ENCODE data around the gene NEAT1. TPM values are rescaled to one million over a fixed set of nuclear protein-coding genes. Genes with fewer than 3 reads are reported as not detected.

Gene NEAT1
- polyA plus RNA-seq, 1 donor from 2014 or later: 4.2 TPM

DNA sequence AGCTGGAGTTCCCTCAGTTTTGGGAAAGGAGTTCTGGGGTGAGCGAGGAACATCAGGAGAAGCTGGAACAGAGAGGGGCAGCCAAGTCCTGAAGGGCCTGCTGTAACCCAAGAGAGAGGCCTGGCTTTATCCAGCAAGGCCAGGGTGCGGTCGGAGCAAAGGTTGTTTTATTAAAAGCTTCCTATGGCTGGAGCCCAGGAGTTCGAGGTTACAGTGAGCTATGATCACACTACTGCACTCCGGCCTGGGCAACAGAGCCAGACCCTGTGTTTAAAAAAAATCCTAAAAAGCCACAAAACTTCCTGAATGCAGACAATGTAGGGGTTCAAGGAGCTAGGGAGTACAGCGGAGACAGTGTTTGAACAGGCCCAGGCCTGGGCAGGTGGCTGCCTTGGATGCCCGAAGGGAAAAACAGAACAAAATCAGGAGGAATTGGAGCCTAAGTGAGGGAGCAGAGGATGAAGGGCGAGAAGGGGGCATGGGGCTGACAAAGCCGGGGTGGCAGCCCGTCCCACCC lies 54.1 kb downstream of the NEAT1 start:
- Histone ChIP-seq H2AFZ (ENCODE audit: low read depth, low read length) (peak overlapping the region; percentile 43), H3K4me3 (ENCODE audit: low read length) (peak overlapping the region; percentile 68), H3K9me3 (ENCODE audit: low read length) (no peaks in the 10 kb centered on the region), H3K27me3 (ENCODE audit: insufficient read depth, low read depth, low read length) (no peaks in the 10 kb centered on the region), H3K9ac (ENCODE audit: low read length) (peak overlapping the region; percentile 79), H3K4me2 (ENCODE audit: low read length) (peak overlapping the region; percentile 65), H3K36me3 (ENCODE audit: insufficient read depth, low read length) (no peaks in the 10 kb centered on the region), H3K27ac (ENCODE audit: low read length) (peak overlapping the region; percentile 83), H4K20me1 (ENCODE audit: insufficient read depth) (no peaks in the 10 kb centered on the region), H3F3A (ENCODE audit: insufficient read depth, low read length, poor library complexity, severe bottlenecking) (no peaks in the 10 kb centered on the region), H3K79me2 (replicated peaks; ENCODE audit: insufficient read depth, low read length) (peaks cover 46% of the 10 kb centered on the region), H3K9me2 (ENCODE audit: insufficient read depth, low read length) (no peaks in the 10 kb centered on the region)
- TF ChIP-seq SMC3 (conservative IDR thresholded peaks at IDR 0.05; ENCODE audit: poor library complexity) (no peak), POLR2AphosphoS5 (IDR thresholded peaks at IDR 0.05) (no peak), MXI1 (conservative IDR thresholded peaks at IDR 0.05; ENCODE audit: poor library complexity, severe bottlenecking) (no peak), EZH2 (IDR thresholded peaks at IDR 0.05; ENCODE audit: borderline replicate concordance, insufficient read depth, low read length, poor library complexity, severe bottlenecking) (no peak), TAF1 (IDR thresholded peaks at IDR 0.05; ENCODE audit: low read depth) (no peak), EP300 (conservative IDR thresholded peaks at IDR 0.05; ENCODE audit: poor library complexity, severe bottlenecking) (no peak), RAD21 (conservative IDR thresholded peaks at IDR 0.05) (no peak)
- TF ChIP-seq, protein P1, sequence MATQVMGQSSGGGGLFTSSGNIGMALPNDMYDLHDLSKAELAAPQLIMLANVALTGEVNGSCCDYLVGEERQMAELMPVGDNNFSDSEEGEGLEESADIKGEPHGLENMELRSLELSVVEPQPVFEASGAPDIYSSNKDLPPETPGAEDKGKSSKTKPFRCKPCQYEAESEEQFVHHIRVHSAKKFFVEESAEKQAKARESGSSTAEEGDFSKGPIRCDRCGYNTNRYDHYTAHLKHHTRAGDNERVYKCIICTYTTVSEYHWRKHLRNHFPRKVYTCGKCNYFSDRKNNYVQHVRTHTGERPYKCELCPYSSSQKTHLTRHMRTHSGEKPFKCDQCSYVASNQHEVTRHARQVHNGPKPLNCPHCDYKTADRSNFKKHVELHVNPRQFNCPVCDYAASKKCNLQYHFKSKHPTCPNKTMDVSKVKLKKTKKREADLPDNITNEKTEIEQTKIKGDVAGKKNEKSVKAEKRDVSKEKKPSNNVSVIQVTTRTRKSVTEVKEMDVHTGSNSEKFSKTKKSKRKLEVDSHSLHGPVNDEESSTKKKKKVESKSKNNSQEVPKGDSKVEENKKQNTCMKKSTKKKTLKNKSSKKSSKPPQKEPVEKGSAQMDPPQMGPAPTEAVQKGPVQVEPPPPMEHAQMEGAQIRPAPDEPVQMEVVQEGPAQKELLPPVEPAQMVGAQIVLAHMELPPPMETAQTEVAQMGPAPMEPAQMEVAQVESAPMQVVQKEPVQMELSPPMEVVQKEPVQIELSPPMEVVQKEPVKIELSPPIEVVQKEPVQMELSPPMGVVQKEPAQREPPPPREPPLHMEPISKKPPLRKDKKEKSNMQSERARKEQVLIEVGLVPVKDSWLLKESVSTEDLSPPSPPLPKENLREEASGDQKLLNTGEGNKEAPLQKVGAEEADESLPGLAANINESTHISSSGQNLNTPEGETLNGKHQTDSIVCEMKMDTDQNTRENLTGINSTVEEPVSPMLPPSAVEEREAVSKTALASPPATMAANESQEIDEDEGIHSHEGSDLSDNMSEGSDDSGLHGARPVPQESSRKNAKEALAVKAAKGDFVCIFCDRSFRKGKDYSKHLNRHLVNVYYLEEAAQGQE (IDR thresholded peaks at IDR 0.05; ENCODE audit: borderline replicate concordance): no peak
- TF ChIP-seq, protein P2, sequence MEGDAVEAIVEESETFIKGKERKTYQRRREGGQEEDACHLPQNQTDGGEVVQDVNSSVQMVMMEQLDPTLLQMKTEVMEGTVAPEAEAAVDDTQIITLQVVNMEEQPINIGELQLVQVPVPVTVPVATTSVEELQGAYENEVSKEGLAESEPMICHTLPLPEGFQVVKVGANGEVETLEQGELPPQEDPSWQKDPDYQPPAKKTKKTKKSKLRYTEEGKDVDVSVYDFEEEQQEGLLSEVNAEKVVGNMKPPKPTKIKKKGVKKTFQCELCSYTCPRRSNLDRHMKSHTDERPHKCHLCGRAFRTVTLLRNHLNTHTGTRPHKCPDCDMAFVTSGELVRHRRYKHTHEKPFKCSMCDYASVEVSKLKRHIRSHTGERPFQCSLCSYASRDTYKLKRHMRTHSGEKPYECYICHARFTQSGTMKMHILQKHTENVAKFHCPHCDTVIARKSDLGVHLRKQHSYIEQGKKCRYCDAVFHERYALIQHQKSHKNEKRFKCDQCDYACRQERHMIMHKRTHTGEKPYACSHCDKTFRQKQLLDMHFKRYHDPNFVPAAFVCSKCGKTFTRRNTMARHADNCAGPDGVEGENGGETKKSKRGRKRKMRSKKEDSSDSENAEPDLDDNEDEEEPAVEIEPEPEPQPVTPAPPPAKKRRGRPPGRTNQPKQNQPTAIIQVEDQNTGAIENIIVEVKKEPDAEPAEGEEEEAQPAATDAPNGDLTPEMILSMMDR (IDR thresholded peaks at IDR 0.05; ENCODE audit: poor library complexity, severe bottlenecking): no peak

DNA sequence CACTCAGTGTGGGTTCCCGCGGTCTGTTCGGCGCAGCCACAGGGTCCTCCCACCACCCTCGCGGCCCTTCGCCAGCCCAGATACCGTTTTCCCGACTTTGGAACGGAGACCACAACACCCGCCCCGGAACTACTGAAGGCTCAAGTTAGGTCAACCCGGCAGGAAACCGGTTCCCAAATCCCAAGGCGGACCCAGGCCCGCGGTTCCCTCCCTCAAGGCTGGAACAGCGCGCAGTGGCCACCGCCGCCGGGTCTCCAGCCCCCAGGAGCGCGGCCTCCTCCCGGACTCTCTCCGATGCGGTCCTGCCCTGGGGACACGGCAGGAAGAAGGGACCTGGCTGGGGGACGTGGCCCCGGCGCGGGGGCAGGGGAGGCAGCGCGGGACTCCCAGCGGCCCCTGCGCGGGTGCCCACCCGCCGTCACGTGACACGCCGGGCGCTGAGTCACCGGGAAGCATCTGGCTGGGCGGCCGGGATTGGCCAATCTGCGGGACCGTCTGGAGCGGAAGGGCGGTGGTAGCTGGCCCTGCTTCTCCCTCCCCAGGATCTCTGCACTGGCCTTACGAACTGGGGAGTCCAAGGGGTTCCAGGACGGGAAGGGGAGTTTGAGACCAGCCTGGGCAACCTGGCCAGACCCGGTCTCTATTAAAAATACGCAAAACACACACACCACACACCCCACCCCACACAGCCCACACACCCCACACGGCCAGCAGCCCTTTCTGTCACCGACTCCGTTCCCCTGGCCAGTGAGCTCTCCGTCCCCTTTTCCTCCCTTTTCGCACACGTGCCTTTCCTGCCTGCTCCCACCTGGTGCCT lies 54.8 kb downstream of the NEAT1 start:
- Histone ChIP-seq H3K27ac (ENCODE audit: low read length) (peak overlapping the region; percentile 83), H3F3A (ENCODE audit: insufficient read depth, low read length, poor library complexity, severe bottlenecking) (no peaks in the 10 kb centered on the region), H3K4me2 (ENCODE audit: low read length) (peak overlapping the region; percentile 69), H2AFZ (ENCODE audit: low read depth, low read length) (peak overlapping the region; percentile 43), H3K4me3 (ENCODE audit: low read length) (peak overlapping the region; percentile 68), H3K9ac (ENCODE audit: low read length) (peak overlapping the region; percentile 79), H3K36me3 (ENCODE audit: insufficient read depth, low read length) (no peaks in the 10 kb centered on the region), H4K20me1 (ENCODE audit: insufficient read depth) (no peaks in the 10 kb centered on the region), H3K9me2 (ENCODE audit: insufficient read depth, low read length) (no peaks in the 10 kb centered on the region), H3K79me2 (replicated peaks; ENCODE audit: insufficient read depth, low read length) (peaks cover 47% of the 10 kb centered on the region), H3K27me3 (ENCODE audit: insufficient read depth, low read depth, low read length) (no peaks in the 10 kb centered on the region), H3K9me3 (ENCODE audit: low read length) (no peaks in the 10 kb centered on the region)
- peak; percentile 63 for TF ChIP-seq MXI1 (conservative IDR thresholded peaks at IDR 0.05; ENCODE audit: poor library complexity, severe bottlenecking)
- peak; percentile 44 for TF ChIP-seq SMC3 (conservative IDR thresholded peaks at IDR 0.05; ENCODE audit: poor library complexity)
- peak; percentile 26 for TF ChIP-seq RAD21 (conservative IDR thresholded peaks at IDR 0.05)
- TF ChIP-seq, protein P1 (IDR thresholded peaks at IDR 0.05; ENCODE audit: borderline replicate concordance): no peak
- peak; percentile 84 for TF ChIP-seq POLR2AphosphoS5 (IDR thresholded peaks at IDR 0.05)
- TF ChIP-seq EP300 (conservative IDR thresholded peaks at IDR 0.05; ENCODE audit: poor library complexity, severe bottlenecking): peak; percentile 45
- TF ChIP-seq TAF1 (IDR thresholded peaks at IDR 0.05; ENCODE audit: low read depth): peak; percentile 15
- TF ChIP-seq EZH2 (IDR thresholded peaks at IDR 0.05; ENCODE audit: borderline replicate concordance, insufficient read depth, low read length, poor library complexity, severe bottlenecking): no peak

All from neural cell (in vitro differentiated cells).